NK-92 (cell line): ENCODE results near the gene PHF19.

ENCODE experiments used
- DNase-seq: peaks from one replicate; lab custom pipeline; 2025; ENCODE audit not compliant: unreplicated experiment; lab: John Stamatoyannopoulos, UW

Gene PHF19

DNA sequence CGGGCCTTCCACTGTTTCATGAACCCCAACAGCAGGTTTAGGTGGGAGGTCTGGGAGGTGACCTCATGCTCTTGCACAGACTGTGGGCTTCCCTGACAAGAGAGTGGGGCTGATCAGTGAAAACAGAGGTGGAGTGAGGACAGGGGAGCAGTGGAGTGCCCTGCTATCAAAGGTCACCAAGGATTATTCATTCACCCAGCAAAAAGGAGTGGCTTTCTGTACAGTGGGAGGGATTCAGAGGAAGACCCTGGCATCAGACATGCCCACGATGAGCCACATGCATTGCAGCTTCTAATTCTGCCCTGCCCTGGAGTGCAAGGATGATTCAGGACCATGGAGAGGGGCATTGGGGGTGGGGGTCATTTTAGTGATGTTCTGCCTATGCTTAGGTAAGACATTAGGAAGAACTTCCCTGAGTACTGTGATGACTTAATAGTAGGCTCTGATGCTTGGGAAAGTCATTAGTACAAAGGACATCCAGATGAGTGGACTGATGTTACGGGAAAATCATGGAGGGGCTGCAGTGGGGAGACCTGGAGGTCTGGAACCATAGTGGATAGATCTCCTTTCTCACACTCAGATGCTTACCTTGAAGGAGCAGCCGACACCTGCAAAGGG is 36.8 kb upstream of the PHF19 start:
- DNase-seq: no peak

DNA sequence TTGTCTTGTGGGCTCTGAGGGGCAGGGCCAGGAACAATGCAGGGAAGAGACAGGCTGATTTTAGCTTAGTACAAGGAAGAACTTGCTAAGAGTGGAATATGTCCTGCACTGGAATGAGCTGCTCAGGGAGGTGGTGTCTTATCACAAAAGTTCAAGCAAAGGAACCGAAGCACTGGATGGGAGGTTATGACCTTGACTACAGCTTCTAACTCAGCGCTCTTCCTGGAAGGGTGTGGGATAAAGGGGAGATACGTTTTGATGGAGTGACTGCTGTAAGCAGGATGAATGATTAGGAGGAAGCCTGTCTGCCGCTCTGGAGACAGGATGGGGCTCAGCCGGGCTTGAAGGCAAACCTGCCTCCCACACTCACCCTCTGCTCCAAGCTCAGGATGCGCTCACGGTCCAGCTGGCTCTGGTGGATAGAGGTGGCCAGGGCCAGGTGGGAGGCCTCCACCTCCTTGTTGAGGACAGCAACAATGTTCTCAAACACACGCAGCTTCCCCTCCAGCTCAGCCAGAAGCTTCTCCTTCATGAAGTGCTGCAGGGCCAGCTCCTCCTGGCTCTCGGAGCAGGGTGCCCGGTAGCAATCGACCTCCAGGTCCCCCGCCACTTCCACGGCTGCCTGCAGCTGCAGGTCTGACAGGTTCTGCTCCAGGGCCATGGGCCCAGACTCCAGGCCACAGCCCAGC is 36.1 kb upstream of the PHF19 start:
- DNase-seq: no peak

DNA sequence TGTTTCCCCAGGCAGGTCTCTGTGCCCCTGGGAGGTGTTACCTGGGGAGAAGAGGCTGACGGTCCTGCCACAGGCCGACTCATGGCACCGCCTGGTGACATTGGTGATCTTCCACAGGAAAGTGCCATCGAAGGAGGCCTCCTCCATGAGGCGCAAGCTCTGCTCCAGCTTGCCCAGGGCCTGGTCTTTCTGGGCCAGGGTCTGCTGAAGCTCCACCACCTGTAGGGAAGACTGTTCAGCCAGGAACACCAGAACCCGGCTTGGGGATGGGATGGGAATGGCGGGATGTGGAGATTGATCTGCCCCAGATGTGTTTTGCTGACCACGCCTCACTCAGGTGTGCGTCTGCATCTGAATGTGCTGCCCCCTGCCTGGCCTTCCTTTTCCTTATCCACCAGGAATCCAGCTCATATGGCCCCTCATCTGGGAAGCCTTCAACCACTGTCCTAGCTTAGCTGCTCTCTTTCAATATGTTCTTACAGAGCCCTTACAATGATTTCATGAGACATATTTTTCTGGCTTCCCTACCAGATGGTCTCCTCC is 34.4 kb upstream of the PHF19 start:
- DNase-seq: no peak

DNA sequence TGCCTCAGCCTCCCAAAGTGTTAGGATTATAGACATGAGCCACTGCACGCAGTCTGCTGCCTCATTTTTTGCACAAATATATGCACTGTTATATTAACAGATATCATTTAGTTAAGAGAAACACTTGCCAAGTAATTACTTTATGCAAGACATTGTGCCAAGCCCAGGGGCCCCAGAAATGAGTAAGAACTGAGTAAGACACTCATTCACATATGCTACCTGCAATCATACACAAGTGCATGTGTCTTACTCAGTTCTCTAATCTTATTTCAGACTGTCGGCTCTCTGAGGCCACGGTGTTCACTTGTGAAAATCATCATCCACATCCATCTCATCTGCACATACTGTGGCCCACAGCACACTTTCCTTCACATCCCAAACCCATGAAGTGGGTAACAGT is 33.7 kb upstream of the PHF19 start:
- DNase-seq: no peak

DNA sequence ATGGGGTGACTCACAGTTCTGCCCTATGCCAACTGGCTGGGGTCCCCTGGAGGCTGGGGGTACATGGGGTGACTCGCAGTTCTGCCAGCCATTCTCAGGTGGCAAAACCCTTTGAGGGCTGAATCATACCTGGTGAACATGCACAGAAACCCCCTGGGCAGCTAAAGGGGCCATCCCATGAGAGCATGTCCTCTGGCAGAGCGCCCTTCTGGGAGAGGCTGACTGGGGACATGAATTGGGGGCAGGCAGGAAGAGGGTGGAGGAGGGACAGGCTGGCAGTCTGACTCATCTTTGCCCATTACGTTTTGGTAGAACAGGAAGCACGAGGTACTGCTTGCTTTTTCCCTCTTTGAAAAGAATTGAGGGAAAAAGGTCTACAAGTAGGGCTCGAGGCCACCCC is 32.9 kb upstream of the PHF19 start:
- DNase-seq: no peak

DNA sequence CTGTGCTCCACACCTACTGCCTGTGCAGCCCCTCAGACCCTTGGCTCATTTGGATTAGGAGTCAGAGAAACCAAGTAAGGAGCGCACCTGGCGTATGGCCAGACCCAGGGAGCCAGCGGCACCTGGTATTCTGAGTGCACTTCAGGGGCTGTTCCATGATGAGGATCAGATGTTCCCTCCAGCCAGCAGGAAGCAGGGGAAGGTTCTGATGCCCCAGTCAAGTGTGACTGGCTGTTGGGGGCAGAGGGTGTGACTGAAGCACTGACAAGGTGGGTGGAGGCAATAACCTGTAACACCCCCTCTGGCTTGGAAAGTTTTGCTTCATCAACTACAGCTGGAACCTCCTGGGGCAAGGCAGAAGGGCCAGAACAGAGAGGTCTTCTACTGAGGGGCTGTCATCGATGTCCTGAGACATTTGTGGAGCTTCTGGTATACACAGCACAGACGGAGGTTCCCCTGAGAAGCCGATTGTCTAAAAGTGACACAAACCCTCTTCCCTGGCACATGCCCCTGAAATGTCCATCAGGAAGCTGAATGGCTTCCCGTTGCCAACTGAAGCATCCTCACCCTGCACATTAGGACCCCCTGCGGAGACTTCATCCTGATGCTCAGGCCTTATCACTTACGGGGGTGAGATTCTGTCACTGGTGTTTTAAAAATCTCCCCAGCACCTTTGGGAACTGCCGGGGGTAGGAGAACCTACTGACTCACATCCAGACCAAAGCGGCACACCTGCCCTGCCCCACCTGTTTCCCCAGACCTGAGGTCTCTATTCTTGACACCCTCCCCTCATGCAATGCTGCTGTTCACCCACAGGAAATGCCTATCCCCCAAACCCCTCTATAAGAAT is 28.6 kb upstream of the PHF19 start:
- no peak for DNase-seq

DNA sequence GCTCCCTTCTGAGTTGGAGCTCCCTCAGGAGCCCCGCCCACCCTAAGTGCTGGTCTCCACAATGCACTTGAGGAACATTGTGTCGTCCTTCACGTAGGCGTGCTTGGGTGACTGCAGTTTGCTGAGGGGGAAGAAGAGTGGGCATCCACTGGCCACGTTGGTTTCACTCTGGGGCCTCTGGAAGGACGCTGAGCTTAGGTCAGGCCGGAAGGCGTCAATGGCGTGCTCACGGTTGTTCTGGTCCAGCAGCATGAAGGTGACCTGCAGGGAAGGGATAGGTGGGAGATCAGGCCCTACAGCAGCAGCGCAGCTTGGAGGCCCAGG is 28.0 kb upstream of the PHF19 start:
- no peak for DNase-seq

DNA sequence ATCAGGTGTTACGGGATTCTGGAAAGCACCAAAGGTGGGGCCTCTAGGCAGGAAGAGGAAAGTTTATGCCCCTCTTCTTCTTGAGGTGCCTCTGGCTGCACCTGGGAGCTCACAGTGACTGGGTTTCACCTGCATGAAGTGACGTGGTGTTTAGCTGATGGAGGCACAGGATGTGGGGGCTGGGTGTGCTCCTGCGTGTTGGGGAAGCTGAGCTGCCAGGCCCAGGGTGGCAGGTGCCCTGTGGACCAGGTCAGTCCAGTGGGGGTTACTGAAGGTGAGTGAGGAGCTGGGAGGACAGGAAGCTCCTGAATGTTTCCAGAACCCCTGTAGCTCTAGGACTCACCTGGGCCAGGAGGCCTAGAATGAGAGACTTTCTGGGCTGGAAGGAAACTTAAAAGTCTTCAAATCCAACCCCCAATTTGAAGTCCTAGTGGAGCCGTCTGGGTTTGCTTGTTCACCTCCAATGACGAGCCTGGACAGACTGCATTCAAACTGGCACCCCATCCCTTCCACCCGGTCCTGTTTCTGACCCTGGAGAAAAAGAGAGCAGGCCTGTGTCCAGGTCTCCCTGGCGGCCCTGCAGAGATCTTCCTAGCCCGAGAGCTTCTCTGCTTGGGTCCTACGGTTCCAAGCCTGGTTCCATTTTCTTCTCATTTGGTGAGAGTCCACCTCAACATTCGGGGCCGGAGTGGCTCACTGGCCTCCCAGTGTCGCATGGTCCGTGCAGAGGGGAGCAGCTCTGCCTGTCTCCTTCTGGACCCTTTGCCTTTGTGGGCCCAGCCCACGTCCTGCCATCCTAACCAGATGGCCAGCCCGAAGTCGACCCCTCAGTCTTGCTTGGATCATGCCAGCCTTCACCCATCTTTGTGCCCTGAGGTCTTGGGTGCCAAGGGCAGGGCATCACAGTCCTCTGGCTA is 27.3 kb upstream of the PHF19 start:
- no peak for DNase-seq

DNA sequence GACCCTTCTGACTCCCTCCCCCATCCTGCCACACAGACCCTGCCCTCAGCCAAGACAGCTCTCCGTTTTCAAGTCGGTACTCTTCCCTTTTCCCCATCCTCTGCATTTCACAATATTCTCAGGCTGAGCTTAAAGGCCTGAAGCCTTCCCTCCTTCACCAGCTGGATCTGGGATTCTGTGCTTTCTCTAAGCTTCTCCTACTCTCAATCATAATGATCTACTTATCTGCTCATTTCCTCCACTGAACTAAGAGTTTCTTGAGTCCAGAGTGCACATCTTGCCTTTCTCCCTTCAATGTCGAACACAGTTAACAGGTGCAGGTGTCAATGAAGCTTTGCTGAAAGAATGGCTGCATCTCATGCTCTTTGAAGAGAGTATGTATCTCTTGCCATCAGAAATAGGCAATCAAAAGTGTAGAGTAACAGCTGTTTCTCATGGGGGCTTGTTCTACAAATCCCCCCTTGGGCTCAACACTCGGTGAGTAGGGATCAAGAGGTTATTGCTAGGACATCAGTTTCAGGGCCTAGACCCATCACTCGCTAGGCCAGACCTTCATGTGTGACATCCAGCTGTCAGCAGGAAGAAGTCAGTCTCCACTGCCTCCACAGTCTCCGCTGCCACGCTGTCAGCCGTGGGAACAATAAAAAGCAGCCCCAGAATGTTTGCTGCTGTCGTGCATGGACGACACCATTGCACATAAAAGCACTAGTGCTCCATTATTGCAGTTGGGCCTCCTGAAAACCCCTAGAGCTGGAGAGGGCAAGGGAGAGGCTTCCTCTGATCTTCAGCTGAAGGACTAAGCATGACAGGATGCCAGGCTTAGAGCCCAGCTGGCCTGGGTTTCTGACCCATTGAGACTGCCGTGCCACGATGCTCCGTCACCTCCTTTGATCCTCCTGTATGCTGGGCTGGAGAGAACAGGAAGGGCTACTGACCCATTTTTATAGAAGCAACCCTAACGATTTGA is 25.9 kb upstream of the PHF19 start:
- no peak for DNase-seq

DNA sequence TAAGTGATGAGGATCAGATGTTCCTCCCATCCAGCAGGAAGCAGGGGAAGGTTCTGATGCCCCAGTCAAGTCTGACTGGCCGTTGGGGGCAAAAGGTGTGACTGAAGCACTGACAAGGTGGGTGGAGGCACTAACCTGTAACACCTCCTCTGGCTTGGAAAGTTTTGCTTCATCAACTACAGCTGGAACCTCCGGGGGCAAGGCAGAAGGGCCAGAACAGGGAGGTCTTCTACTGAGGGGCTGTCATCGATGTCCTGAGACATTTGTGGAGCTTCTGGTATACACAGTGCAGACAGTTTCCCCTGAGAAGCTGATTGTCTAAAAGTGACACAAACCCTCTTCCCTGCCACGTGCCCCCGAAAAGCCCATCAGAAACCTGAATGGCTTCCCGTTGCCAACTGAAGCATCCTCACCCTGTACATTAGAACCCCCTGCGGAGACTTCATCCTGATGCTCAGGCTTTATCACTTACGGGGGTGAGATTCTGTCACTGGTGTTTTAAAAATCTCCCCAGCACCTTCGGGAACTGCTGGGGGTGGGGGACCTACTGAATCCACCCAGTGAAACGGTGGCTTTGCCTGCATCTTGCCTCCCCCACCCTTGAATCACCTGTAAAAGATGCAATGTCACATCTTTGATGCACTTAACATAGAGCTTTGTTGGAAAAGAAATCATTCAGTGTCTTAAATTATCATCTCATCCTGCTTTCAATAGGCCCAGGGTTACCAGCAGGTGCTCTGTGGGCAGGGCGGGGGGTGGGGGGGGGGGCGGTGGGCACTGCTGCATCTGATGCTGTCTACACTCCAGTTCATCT is 25.0 kb upstream of the PHF19 start:
- DNase-seq: no peak

DNA sequence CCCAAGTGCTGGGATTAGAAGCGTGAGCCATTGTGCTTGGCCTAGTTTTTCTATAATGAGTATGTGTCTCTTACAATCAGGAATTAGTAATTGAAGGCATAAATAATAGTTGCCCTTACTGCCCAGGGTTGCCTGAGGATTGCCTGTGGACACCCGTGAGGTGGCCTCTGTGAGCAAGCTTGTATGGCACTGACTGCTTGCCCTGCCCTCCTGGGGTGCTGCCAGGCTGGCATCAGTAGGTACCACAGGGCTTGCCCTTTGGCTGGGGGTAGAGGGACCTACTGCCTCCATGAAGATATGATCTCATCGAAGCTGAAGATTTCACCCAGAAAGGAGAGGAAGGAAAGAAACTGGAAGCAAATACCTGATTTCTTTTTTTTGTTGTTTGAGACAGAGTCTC is 23.8 kb upstream of the PHF19 start:
- no peak for DNase-seq

DNA sequence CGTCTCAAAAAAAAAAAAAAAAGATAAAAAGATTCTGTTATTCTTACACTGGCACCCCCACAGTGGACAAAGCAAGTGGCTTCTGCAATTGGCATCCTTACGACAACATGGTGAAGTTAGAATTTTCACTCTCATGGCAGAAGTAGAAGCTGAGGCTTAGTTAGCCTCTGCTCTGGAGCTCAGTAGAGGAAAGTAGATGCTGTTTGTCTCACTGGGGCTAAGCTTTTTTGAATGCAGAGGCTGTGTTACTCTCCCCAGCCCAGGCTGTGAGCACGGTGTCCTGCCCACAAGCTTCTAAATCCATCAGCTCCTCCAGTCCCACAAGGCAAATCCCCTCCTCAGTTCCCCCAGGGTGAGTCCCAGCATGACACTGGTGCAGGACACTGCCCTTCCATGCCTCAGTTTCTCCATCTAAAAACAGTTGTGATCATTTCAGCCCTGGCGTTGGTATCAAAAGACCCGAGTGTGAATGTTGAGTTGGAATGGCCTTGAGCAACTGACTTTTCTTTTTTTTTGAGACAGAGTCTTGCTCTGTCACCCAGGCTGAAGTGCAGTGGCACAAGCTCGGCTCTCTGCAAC is 22.6 kb upstream of the PHF19 start:
- no peak for DNase-seq

DNA sequence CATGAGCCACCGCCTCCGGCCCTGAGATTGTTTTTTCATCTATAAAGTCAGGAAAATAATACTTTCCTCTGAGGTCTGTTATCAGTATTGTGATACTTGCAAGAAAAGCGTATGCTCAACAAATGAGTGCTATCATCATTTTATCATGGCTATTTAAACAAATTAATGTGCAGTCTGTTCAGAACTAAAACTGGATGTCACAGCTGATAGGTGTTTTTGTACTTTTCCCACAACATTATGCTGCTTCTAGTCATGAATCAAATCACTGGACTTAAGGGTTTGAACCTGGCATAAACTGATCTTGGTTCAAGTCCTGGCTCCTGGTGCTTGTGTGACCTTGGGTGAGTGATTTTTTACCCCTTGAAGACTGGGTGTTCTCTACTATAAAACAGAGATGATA is 21.4 kb upstream of the PHF19 start:
- no peak for DNase-seq

DNA sequence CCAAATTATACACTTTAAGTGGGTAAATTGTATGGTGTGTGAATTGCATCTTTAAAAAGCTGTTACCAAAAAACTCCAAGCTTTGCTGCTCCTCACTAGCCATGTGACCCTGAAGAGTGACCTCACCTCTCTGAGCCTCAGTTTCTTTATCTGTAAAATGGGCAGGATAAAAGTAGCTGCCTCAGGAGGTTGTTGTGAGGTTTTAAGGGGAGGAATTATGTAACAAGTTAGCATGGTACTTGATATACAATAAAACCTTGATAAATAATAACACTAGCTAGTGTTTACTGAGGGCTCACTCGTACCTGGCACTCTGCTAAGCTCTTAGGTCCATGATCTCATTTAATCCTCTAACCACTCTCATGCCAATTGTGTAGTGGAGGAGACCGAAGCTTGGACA is 19.0 kb upstream of the PHF19 start:
- DNase-seq: no peak

DNA sequence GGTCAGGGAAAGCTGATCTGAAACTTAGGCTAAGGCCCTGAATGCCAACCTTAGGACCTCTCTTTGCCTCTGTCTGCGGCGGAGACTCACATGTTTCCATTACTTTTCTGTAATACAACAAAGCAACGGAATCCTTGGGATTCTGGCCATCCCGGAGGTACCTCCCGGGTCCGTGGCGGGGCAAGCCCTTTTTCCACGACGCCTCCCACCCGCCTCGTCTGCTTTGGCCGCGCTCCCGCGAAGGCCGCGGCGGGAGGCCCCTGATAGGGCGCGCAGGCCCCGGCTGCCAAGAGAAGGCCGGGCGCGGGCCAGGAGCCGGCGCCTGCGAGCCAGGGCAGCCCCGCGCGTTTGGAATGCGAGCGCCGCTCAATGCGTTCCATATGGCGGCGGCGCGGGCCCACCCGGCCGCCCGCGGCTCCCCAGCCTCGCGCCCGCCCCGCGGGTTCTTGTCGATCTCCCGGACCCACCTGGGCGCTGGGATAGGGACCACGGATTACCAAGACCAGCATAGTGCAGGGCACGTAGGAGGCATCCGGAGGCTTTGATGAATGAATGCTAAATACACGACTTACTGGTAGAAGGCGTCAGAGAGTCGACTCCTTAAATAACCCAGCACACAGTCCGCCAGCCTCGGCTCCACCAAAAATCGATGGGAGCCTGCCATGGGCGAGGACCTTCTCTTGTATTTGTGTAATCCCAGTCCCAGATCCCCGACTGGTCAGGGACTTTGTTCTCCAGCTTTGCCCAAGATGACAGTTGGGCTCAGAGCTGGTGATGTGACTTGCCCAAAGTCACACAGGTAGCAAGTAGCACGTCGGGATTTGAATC is 17.5 kb upstream of the PHF19 start:
- no peak for DNase-seq

DNA sequence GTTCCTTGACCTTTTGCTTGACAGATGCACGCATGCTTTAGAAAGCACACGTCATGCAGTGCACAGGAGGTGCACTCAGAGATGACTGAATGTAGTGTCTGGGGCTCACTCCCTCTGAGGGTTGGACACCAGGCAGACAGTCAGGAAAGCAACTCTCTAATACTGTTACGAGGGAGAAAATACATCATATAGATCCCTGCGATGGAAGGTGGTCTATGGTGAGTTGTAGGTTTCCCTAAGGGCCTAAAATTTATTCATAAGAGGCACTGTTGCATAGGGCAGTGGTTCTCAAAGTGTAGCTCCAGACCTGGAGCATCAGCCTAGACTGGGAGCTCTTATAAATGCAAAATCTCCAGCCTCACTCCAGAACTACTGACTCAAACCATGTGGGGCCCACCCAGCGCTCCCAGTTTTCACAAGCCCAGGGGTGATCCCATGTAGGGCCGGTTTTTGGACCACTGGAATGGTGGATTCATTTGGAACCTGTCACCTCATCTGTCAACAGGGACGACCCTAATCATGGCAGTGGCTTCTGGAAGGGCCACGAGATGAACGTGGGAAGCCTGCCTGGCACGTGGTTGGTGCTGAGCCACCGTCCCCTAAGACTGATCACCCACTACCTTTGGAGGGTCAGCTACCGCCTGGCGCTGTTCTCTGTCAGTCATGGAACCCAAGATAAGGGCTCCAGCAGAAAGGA is 16.8 kb upstream of the PHF19 start:
- no peak for DNase-seq
